Lower leg skin (tissue), 4 donors: ENCODE measurements around the gene SMG9. TPM values are rescaled to one million over a fixed set of nuclear protein-coding genes. Genes with fewer than 3 reads are reported as not detected.
A peak's percentile ranks its signal among the peaks of the same experiment; 100 is the strongest.

Experiments used
- DNase-seq, 2 donors: peaks; one replicate each; pipeline ENCODE4 v3.0.0-alpha.2; 2019; ENCODE audit warnings: low spot score in 2 of 2
- H3K4me3 ChIP-seq: fragments of 200-600 bp; sonication (generic); 2 replicates; pipeline ENCODE4 v1.5.1; 2017; ENCODE audit warnings: mild to moderate bottlenecking, low read depth; ENCODE audit not compliant: poor library complexity, severe bottlenecking
- POLR2A ChIP-seq, 2 donors: fragments of 450-650 bp; IDR thresholded peaks; one replicate each; pipeline ENCODE4 v1.6.1; 2016 to 2017; ENCODE audit warnings: antibody characterized with exemption in 2 of 2, mild to moderate bottlenecking in 1 of 2, moderate library complexity in 1 of 2
- WGBS, 2 donors: methylation state at CpG; one replicate each; pipeline ENCODE4 v1.1.5; 2018; 5-methylcytosine and 5-hydroxymethylcytosine counted together
- intact Hi-C: fragments of 100-400 bp; cut with DNase I; formaldehyde crosslinking; loops from one replicate; pipeline ENCODE4 v1.15.0; 2023; ENCODE audit warnings: low total_unique reads
- total RNA-seq, 4 donors: library from RNA; depleted of rRNA; stranded (reverse); fragments of >200 nt; gene quantifications; one replicate each; pipeline ENCODE4 v1.1.0, GENCODE V29; 2016
- TF ChIP-seq, protein P1 (sequence below), 3 donors: fragments of 450-650 bp; IDR thresholded peaks; one replicate each; pipeline ENCODE4 v1.5.1; 2016; ENCODE audit warnings: antibody characterized with exemption in 3 of 3, mild to moderate bottlenecking in 3 of 3, moderate library complexity in 2 of 3

Gene SMG9
- total RNA-seq, 4 donors from 2014 or later: 18.0 to 27.6 (median 23.5) TPM

DNA sequence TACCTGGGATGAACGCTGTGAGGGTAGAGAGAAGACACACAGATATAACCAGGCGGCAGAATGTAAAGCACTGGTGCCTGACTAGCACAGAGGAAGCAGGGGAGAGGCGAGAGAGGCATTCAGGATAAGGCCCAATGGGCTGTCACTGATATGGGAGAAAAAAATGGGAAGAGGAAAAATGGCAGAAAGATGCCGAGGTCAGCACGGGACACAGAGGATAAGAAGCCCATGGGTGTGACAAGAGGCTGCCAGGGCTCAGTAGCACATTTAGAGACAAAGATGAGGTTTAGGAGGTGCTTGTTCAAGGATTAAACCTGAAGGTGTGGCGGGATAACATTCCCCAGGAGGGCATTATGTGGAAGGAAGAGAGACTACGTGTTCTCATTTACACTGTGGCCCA, 5.6 kb downstream of the SMG9 start:
- WGBS, 2 donors: 89 to 91% methylated on average over 7 of the region's 7 CpGs
- H3K4me3 ChIP-seq: no peak overlapping the region
- TF ChIP-seq POLR2A (IDR thresholded peaks at IDR 0.05): no peak
- TF ChIP-seq, protein P1, sequence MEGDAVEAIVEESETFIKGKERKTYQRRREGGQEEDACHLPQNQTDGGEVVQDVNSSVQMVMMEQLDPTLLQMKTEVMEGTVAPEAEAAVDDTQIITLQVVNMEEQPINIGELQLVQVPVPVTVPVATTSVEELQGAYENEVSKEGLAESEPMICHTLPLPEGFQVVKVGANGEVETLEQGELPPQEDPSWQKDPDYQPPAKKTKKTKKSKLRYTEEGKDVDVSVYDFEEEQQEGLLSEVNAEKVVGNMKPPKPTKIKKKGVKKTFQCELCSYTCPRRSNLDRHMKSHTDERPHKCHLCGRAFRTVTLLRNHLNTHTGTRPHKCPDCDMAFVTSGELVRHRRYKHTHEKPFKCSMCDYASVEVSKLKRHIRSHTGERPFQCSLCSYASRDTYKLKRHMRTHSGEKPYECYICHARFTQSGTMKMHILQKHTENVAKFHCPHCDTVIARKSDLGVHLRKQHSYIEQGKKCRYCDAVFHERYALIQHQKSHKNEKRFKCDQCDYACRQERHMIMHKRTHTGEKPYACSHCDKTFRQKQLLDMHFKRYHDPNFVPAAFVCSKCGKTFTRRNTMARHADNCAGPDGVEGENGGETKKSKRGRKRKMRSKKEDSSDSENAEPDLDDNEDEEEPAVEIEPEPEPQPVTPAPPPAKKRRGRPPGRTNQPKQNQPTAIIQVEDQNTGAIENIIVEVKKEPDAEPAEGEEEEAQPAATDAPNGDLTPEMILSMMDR (IDR thresholded peaks at IDR 0.05): no peak
- intact Hi-C loops: loop anchor here (5.0 kb wide), 1 partner anchor 33 kb away; the partner anchor contains the start of gene KCNN4
- no peak for DNase-seq

DNA sequence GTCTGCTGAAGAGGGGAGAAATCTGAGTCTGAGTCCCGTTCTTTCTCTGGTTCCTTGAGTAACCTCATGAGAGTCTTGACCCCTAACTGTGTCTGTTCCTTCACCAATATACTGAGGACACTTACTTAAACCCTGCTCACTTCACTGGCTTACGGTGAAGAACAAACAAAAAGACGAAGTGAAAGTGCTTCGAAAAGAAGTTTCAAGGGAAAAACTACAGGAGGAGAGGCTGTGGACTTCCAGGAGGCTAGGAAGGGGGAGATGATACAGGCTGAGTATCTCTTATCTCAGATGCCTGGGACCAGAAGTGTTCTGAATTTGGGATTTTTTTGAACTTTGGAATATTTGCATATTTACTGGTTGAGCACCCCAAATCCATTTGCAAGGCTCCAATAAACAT, 6.1 kb downstream of the SMG9 start:
- DNase-seq: no peak
- WGBS, 2 donors: 87 to 91% methylated on average over 4 of the region's 4 CpGs
- intact Hi-C loops: loop anchor here (5.0 kb wide), 1 partner anchor 34 kb away; the partner anchor contains the start of gene KCNN4
- no peak for TF ChIP-seq POLR2A (IDR thresholded peaks at IDR 0.05)
- TF ChIP-seq, protein P1 (IDR thresholded peaks at IDR 0.05): no peak
- no peak overlapping the region for H3K4me3 ChIP-seq

DNA sequence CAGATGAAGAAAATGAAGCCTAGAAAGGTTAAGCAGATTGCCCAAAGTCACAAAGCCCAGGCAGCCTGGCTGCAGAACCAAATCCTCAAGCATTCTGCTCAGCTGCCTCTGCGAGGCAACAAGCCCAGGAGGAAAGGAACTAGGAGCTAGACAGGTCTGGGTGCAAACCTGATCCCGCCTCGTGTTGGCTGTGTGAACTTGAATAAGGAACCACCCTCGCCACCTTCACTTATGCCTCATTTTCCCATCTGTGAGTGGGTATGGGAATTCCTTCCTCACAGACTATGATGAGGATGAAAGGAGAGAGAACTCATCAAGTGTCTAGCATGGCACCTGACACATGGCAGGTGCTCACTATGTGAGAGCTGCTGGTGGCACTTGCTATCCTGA, 6.6 kb downstream of the SMG9 start:
- no peak for TF ChIP-seq POLR2A (IDR thresholded peaks at IDR 0.05)
- TF ChIP-seq, protein P1 (IDR thresholded peaks at IDR 0.05): no peak
- no peak for DNase-seq
- intact Hi-C loops: loop anchor here (5.0 kb wide), 1 partner anchor 34 kb away; the partner anchor contains the start of gene KCNN4
- H3K4me3 ChIP-seq: no peak overlapping the region
- WGBS, 2 donors: 88 to 90% methylated on average over 4 of the region's 4 CpGs

DNA sequence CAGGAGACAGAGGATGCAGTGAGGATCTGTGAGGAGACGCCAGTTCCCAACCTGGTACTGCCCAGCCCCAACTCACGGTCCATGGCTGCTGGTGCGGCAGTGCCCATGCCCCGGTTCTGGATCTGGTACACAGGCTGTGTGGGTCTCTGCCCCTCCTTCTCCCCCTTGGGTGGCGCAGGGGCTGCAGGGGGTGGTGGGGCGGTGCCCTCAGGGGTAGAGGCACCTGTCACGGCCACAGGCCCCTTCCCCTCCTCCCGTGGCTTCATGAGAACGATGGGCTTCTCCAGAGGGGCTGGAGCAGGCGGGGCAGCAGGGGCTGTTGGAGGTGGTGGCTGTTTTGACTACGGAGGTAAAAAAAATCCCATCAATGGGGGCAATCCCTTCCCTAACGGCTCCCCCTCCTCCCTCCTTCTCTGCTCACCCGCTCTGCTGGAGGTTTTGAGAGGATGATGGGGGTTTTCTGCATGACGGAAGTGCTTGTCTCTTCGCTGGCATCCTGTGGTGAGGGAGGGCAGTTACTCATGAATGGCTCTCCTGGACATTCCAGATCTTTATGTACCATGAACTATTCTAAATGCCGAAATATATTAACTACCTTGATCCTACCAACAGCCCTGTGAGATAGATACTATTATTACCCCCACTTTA, 7.1 kb downstream of the SMG9 start:
- TF ChIP-seq, protein P1 (IDR thresholded peaks at IDR 0.05): no peak
- no peak for TF ChIP-seq POLR2A (IDR thresholded peaks at IDR 0.05)
- intact Hi-C loops: loop anchor here (5.0 kb wide), 1 partner anchor 35 kb away; the partner anchor contains the start of gene KCNN4
- H3K4me3 ChIP-seq: no peak overlapping the region
- peak in 1 of 2 donors; percentile 82 for DNase-seq
- 88% methylated on average over 15 to 16 of the region's 16 CpGs for WGBS, 2 donors

DNA sequence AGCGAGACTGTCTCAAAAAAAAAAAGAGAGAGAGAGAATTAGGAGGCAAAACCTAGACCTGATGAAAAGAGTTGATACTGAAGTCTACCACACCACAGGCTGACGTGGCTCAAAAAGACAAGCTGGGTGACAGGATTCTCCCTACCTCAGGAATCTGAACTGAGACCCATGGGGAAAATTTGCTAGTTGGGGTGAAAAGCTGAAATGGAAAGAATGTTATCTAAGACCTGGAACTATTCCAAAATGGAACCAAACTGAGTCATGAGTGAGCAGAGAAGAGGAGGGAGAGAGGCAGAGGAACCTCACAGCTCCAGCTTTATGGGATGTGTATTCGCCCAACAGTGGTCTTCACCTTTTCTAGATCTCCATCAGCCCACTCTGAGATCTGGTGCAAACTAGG, 11.7 kb downstream of the SMG9 start:
- no peak overlapping the region for H3K4me3 ChIP-seq
- TF ChIP-seq, protein P1 (IDR thresholded peaks at IDR 0.05): no peak
- no peak for TF ChIP-seq POLR2A (IDR thresholded peaks at IDR 0.05)
- DNase-seq: no peak
- 78 to 85% methylated on average over 3 of the region's 3 CpGs for WGBS, 2 donors
- intact Hi-C loops: no loop called here
